ENCODE measurements around the gene BTG4.

The BTG4 gene

GRCh38 chr11:111535281-111535680 lies 23.1 kb upstream of the BTG4 start:
- DNase-seq, result no peak

- no peak for DNase-seq
Measured at GRCh38 chr11:111532365-111532709, 20.2 kb upstream of the BTG4 start.

- no peak for DNase-seq
Measured at GRCh38 chr11:111531687-111532364, 19.6 kb upstream of the BTG4 start.

GRCh38 chr11:111531136-111531535 lies 18.9 kb upstream of the BTG4 start:
- no peak for DNase-seq

GRCh38 chr11:111530091-111530490 lies 17.9 kb upstream of the BTG4 start:
- no peak for DNase-seq

- no peak for DNase-seq
Measured at GRCh38 chr11:111528557-111528956, 16.4 kb upstream of the BTG4 start.

- no peak for DNase-seq
Measured at GRCh38 chr11:111527279-111527678, 15.1 kb upstream of the BTG4 start.

- no peak for DNase-seq
Measured at GRCh38 chr11:111526501-111526900, 14.3 kb upstream of the BTG4 start.

GRCh38 chr11:111525456-111525855 lies 13.3 kb upstream of the BTG4 start:
- no peak for DNase-seq

GRCh38 chr11:111524056-111524455 lies 11.9 kb upstream of the BTG4 start:
- no peak for DNase-seq

GRCh38 chr11:111523343-111523742 lies 11.2 kb upstream of the BTG4 start:
- no peak for DNase-seq

GRCh38 chr11:111522426-111522825 lies 10.2 kb upstream of the BTG4 start:
- no peak for DNase-seq

- no peak for DNase-seq
Measured at GRCh38 chr11:111521135-111521534, 8.9 kb upstream of the BTG4 start.

GRCh38 chr11:111520560-111520959 lies 8.4 kb upstream of the BTG4 start:
- no peak for DNase-seq

- DNase-seq, result no peak
Measured at GRCh38 chr11:111518668-111519067, 6.5 kb upstream of the BTG4 start.

GRCh38 chr11:111515591-111515990 lies 3.4 kb upstream of the BTG4 start:
- DNase-seq, result no peak

GRCh38 chr11:111514216-111515031 lies 2.2 kb upstream of the BTG4 start, which contains the start of gene HOATZ:
TSS of gene HOATZ (plus strand) at chr11:111514778. CDS start at chr11:111514785, 7 bp downstream.
- DNase-seq, result no peak

- no peak for DNase-seq
Measured at GRCh38 chr11:111513240-111513605, 1.0 kb upstream of the BTG4 start.

GRCh38 chr11:111510311-111510710 lies 1.9 kb downstream of the BTG4 start:
- no peak for DNase-seq

- no peak for DNase-seq
Measured at GRCh38 chr11:111502611-111503010, 9.6 kb downstream of the BTG4 start.

GRCh38 chr11:111500481-111500880 lies 11.7 kb downstream of the BTG4 start:
- DNase-seq, result no peak

GRCh38 chr11:111499483-111499882 lies 12.7 kb downstream of the BTG4 start:
- DNase-seq, result no peak

GRCh38 chr11:111494040-111494439 lies 18.1 kb downstream of the BTG4 start:
- no peak for DNase-seq

- no peak for DNase-seq
Measured at GRCh38 chr11:111490496-111490895, 21.7 kb downstream of the BTG4 start.

GRCh38 chr11:111483431-111483830 lies 28.8 kb downstream of the BTG4 start:
- no peak for DNase-seq

Data from RPMI8226 (cell line).